ENCODE results near the gene HRC. TPM values are rescaled to one million over a fixed set of nuclear protein-coding genes. Genes with fewer than 3 reads are reported as not detected.

The HRC gene, protein sequence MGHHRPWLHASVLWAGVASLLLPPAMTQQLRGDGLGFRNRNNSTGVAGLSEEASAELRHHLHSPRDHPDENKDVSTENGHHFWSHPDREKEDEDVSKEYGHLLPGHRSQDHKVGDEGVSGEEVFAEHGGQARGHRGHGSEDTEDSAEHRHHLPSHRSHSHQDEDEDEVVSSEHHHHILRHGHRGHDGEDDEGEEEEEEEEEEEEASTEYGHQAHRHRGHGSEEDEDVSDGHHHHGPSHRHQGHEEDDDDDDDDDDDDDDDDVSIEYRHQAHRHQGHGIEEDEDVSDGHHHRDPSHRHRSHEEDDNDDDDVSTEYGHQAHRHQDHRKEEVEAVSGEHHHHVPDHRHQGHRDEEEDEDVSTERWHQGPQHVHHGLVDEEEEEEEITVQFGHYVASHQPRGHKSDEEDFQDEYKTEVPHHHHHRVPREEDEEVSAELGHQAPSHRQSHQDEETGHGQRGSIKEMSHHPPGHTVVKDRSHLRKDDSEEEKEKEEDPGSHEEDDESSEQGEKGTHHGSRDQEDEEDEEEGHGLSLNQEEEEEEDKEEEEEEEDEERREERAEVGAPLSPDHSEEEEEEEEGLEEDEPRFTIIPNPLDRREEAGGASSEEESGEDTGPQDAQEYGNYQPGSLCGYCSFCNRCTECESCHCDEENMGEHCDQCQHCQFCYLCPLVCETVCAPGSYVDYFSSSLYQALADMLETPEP
- not detected in 2 replicates for total RNA-seq

DNA sequence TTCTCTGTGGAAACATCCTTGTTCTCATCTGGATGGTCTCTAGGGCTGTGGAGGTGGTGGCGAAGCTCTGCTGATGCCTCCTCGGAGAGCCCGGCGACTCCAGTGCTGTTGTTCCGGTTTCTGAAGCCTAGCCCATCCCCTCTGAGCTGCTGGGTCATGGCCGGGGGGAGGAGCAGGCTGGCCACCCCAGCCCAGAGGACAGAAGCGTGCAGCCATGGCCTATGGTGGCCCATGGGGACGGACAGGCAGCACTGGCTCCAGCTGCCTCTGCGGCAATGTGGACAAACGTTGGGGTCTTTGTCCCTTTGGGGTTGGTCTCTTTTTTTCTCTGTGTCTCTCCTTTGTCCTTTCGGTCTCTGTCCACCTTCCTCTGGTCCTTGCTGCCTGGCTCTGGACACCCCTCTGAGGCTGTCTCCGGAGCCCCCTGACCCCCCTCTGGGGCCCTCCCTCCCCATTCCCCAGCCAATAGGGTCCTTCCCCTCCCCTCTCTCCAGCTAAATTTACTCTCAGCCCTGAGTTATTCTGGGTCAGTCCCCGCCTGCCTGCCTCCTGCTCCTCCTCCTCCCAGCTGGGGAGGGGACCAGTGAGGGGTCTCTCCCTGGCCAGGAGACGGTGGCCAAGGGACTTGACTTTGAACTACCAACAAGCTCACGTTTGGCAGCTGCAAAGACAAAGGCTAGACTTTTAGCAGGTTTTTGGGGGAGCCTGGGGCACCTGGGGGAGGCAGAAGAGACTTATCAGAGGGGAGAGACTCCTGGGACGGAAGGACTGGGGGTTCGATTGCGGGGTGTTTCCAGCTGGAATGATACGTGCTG, at the start of gene HRC:
Gene HRC, minus strand, starts transcription at position 392 of the 815 bp plus-strand sequence. Its CDS starts 159 bp downstream, at position 233.

DNA sequence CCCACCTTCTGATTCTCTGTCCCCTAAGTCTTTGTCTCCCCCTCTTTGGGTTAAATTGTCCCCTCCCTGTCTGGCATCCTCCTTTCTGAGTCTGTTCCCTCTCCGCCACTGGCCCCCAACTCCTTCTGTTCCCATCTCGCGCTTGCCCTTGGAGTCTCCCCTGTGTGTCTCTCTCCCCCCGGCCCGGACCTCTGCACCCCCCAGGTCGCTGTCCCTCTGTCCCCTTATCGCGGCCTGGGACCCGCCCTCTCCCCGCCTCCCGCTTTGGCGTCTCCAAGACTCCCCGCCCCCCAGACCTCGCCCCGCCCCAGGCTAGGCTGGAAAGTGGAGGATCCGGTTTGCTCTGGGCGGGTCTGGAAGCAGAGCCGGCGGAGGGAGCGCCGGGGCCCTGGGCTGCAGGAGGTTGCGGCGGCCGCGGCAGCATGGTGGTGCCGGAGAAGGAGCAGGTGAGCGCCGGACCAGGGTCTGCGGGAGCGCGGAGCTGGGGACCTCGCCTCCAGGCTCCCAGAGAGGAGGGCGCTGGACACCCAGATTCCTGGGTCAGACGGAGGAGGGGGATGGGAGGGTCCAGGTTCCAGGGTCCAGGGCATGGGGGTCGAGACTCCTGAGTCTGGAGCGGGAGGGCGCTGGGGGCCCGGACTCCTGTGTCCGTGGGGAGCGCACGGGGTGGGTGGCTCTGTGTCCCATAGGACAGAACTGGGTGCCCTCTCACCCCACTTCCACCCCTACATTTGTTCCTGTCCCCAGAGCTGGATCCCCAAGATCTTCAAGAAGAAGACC, 2.4 kb upstream of the HRC start, which contains the start of gene TRPM4:
Gene TRPM4, plus strand, starts transcription at position 348 of the 780 bp plus-strand sequence. Its CDS starts 75 bp downstream, at position 423.

DNA sequence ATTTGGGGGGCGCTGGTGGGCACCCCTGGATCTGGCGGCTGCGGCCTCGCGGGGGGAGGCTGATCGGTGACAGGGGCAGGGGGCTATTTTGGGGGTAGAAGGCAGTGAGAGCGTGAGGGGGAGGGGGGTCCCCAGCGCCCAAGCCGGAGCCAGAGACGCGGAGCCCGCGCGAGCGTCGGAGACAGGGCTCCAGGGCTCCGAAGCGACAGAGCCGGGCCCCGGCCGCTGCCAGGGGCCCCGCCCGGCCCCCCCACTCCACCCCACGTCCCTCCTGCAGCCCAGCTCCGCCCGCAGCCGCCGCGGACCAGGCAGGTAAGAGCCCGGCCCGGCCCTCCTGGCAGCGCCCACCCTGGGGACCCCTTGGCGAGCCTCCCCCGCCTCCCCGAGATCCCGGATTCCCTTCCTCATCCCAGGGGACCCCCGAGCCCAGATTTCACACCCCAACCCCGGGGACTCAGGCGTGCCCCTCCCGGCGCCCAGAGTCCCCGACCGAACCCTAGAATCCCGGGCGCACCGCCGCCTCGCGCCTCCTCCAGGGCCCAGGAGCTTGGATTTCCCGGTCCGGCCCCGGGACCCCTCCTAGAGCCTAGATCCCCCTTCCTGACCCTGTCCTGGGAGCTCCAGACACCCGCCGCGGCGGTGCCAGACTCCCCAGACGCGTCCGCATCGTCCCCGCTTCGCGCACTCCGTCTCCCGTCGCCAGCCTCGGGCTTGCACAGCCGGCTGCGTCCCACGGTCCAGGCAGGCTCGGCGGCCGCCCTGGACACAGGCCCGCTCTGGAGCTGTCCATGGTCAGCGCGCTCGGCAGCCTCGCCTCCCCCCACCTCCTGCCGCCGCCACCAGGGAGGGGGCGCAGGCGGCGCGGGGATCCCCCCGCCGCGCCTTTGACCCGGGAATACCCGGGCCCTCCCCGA, 35.5 kb downstream of the HRC start, which contains the start of gene PPFIA3:
Gene PPFIA3, plus strand, starts transcription at position 134 of the 914 bp plus-strand sequence. CDS start 8,330 bp downstream, outside the sequence.

DNA sequence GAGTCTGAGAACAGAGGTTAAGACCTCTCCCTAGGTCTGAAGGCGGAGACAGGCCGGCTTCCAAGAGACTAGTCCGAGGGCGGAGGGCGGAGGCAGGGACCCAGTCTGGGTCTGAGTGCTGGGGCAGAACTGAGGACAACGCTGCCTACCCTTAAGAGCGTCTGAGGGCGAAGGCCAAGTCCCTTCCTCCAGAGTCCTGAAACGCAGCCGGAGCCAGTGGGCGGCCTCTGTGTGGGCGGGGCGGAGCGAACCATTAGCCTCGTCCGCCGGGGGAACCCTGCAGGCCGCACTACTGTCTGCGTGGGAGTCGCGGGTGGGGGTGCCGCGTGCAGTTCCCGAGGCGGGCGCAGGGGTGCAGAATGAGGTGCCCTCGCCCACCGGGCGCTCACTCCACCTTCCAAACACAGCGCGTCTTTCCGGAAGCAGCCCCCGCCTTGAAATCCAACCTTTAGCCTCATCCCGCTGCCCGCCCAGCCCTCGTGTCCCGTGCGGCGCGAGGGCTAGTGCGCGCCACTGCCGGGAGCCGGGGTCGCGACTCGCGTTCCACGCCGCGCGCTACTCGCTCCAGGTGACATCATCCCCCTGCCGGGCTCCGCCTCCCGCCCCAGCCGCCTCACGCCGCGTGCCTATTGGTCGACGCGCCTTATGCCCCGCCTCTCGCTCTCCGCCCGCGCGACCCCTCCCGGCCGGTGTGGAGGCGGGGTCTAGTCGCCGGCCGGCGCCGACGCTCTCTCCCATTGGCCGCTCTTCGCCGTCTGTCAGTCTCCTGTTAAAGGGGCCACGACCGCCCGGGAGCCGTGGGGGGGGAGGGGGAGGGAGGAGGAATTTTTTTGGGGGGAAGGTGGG, 36.4 kb downstream of the HRC start, which contains the start of gene C19orf73:
Gene C19orf73, minus strand, starts transcription at position 579 of the 846 bp plus-strand sequence. Its CDS starts 121 bp downstream, at position 458.

DNA sequence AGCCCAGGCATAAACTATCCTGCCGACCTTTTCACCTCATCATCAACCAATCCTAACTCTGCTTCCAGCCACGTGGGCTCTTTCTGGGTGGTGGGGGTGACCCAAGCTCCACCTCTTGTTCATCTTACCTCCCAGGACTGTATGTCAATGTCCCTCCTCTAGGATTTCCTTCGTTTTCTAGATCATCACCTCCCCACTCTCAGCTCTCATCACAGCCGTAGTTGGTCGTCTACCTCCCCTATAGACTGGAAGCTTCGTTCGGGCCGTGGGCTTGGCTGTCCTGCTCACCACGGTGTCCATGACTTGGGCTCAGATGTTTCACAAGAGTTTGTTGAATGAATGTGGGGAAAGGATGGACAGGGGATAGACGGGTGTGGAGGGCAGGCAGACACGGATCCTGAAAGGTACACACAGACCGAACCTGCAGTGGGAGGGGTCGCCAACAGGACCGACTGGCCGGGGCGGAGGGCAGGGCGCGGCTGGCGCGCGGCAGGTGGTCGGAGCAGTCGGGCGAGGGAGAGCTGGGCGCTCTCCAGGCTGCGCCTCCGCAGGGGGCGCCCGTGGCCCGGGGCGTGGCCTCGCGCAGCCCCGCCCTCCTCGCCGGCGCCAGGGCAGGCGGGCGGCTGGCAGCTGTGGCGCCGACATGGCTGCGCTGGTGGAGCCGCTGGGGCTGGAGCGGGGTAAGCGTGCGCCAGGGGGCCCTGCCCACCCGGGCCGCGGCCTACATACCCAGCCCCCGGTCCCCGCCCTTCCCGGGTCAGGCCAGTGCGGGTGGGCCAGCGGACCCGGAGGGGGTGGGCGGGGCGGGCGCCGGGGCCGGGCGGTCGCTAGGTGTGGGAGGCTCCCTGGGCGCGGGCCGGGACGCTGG, 41.2 kb downstream of the HRC start, which contains the start of gene LIN7B:
Gene LIN7B, plus strand, starts transcription at position 609 of the 868 bp plus-strand sequence. Its CDS starts 35 bp downstream, at position 644.

Other genes starting within 250 kb of the HRC start
- not detected in 2 replicates for gene DHDH, start 221.7 kb downstream of the HRC start, total RNA-seq
- gene BAX, start 200.5 kb downstream of the HRC start, total RNA-seq: 137 and 154 TPM in 2 replicates
- 777 and 969 TPM in 2 replicates for gene FTL, start 190.1 kb downstream of the HRC start, total RNA-seq
- 22.9 and 25.3 TPM in 2 replicates for gene GYS1, start 162.1 kb downstream of the HRC start, total RNA-seq
- gene RUVBL2, start 161.5 kb downstream of the HRC start, total RNA-seq: 364 and 391 TPM in 2 replicates
- gene LHB, start 138.3 kb downstream of the HRC start, total RNA-seq: not detected in 2 replicates
- gene CGB3, start 131.1 kb downstream of the HRC start, total RNA-seq: not detected in 2 replicates
- gene CGB2, start 123.5 kb downstream of the HRC start, total RNA-seq: 0.46 TPM in 1 of 2 replicates, not detected in the other
- gene CGB1, start 118.5 kb downstream of the HRC start, total RNA-seq: not detected in 2 replicates
- gene CGB5, start 111.5 kb downstream of the HRC start, total RNA-seq: 0.65 TPM in 1 of 2 replicates, not detected in the other
- gene CGB8, start 106.3 kb downstream of the HRC start, total RNA-seq: not detected in 2 replicates
- under 0.01 and 0.30 TPM in 2 replicates for gene CGB7, start 97.6 kb downstream of the HRC start, total RNA-seq
- not detected in 2 replicates for gene NTF4, start 90.6 kb downstream of the HRC start, total RNA-seq
- gene KCNA7, start 82.7 kb downstream of the HRC start, total RNA-seq: not detected in 2 replicates
- gene SNRNP70, start 69.9 kb downstream of the HRC start, total RNA-seq: 126 and 150 TPM in 2 replicates
- gene LIN7B, start 41.0 kb downstream of the HRC start, total RNA-seq: 1.5 and 3.9 TPM in 2 replicates
- gene C19orf73, start 36.3 kb downstream of the HRC start, total RNA-seq: 0.32 and 0.76 TPM in 2 replicates
- gene PPFIA3, start 35.9 kb downstream of the HRC start, total RNA-seq: 4.9 and 5.3 TPM in 2 replicates
- 11.2 and 12.3 TPM in 2 replicates for gene TRPM4, start 2.4 kb upstream of the HRC start, total RNA-seq
- gene SLC6A16, start 169.8 kb upstream of the HRC start, total RNA-seq: under 0.01 and 0.15 TPM in 2 replicates
- not detected in 2 replicates for gene CD37, start 180.0 kb upstream of the HRC start, total RNA-seq
- gene TEAD2, start 207.0 kb upstream of the HRC start, total RNA-seq: 43.8 and 64.3 TPM in 2 replicates
- gene DKKL1, start 208.5 kb upstream of the HRC start, total RNA-seq: not detected in 2 replicates
- gene KASH5, start 232.9 kb upstream of the HRC start, total RNA-seq: not detected in 2 replicates